ENCODE results near the gene TRIM75.
"Not testable (repeated sequence)": the region's sequence is repeated elsewhere in the genome, so short reads cannot be mapped to it uniquely, and the experiment has no call there.

The TRIM75 gene

DNA sequence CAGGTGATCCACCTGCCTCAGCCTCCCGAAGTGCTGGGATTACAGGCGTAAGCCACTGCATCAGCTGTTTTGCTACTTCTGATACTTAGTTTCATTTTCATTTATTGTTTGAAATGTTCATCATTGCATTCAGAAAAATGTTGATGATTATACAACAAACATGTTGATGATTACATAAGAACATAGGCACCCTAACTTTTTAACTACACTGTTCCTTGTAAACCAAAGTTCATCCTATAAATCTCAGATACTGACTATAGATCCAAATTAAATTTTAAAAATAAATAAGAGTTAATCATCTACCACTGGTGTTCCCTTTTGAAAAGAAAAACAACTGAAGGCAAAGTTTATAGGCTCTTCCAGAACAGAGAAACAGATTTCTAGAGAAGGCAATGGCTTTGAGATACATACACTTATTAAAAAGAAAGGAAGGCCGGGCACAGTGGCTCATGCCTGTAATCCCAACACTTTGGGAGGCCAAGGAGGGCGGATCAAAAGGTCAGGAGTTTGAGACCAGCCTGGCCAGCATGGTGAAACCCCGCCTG is 23.4 kb downstream of the TRIM75 start:
- DNase-seq (ENCODE audit: low read depth) = no peak

- no peak for DNase-seq (ENCODE audit: low read depth)
Observed at GRCh38 chr4:165079476-165079875, 25.8 kb downstream of the TRIM75 start.

- DNase-seq (ENCODE audit: low read depth) = not testable (repeated sequence)
Observed at GRCh38 chr4:165084787-165085186, 31.1 kb downstream of the TRIM75 start.

- no peak for DNase-seq (ENCODE audit: low read depth)
Observed at GRCh38 chr4:165085946-165086345, 32.3 kb downstream of the TRIM75 start.

- no peak for DNase-seq (ENCODE audit: low read depth)
Observed at GRCh38 chr4:165088366-165088765, 34.7 kb downstream of the TRIM75 start.

DNA sequence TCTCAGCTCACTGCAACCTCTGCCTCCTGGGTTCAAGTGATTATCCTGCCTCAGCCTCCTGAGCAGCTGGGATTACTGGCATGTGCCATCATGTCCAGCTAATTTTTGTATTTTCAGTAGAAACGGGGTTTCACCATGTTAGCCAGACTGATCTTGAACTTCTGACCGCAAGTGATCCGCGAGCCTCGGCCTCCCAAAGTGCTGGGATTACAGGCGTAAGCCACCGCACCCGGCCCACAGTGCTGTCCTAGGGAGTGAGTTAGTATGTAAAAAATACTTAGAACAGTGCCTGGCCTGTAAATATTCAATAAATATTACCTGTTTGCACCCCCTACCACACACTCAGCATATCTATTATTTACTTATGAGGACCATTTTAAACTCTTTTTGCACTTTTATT is 38.5 kb downstream of the TRIM75 start:
- DNase-seq (ENCODE audit: low read depth) = not testable (repeated sequence)

- no peak for DNase-seq (ENCODE audit: low read depth)
Observed at GRCh38 chr4:165094873-165095272, 41.2 kb downstream of the TRIM75 start.

- DNase-seq (ENCODE audit: low read depth) = no peak
Observed at GRCh38 chr4:165095291-165095690, 41.6 kb downstream of the TRIM75 start.

DNA sequence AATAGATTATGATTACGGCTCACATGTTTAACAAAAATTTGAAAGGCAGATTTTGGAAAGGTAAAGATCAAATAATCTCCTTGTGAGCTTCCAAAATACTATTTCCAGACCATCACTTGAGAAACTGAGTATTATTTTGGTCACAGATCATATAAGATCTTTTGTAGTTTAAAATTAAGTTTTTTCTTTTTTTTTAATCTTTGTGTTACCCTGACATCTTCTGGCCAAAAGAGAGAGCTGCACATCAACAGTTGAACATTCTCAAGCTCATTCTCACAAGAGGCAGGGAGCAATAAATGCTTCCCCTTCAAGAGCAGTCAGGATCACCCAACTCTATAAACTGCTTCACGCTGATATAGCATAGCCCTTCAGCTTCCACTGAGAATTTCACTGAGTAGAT is 43.1 kb downstream of the TRIM75 start:
- DNase-seq (ENCODE audit: low read depth) = no peak

DNA sequence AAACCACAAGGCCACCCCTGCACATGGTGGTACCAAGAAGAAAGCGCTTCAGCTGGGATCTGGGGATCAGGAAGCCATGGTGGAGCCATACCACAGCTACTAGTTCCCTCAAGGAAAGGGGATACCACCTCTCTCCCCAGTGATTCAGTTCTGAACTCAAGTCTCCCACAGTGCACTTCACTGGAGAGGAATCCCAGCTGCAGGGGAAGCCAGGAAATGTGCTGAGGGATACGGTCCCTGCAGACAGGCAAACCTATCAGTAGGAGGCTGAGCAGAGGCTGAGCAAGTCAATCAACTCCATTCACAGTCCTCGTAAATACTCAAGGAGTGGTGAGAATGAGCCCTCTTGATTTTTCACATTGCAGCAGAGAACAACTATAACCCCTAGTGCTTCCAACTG is 48.0 kb downstream of the TRIM75 start:
- DNase-seq (ENCODE audit: low read depth) = no peak

DNA sequence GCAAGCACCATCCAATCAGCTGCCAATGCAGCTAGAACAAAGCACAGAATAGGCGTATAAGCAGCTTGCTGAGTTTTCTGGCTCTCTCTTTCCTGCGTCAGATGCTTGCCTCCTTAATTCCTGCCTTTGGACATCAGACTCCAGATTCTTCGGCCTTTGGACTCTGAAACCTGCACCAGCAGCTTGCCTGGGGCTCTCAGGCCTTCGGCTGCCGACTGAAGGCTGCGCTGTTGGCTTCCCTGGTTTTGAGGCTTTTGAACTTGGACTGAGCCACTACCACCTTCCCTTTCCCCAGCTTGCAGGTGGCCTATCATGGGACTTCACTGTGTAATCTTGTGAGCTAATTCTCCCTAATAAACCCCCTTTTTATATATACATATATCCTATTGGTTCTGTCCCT is 52.9 kb downstream of the TRIM75 start:
- no peak for DNase-seq (ENCODE audit: low read depth)
